Esophagus (tissue), 2 donors: Measurements from ENCODE around the gene TPMT. TPM values are rescaled to one million over a fixed set of nuclear protein-coding genes. Genes with fewer than 3 reads are reported as not detected.

Source experiments
- H3K27ac ChIP-seq, 2 donors: one replicate each; pipeline ENCODE4 v1.5.1; 2013; ENCODE audit warnings: low read depth in 2 of 2, mild to moderate bottlenecking in 2 of 2, inconsistent platforms in 1 of 2, low read length in 1 of 2, moderate library complexity in 1 of 2
- H3K27me3 ChIP-seq, 2 donors: one replicate each; pipeline ENCODE4 v1.6.1; 2013; ENCODE audit warnings: low read length in 2 of 2, control low read depth in 1 of 2, mild to moderate bottlenecking in 1 of 2; ENCODE audit not compliant: insufficient read depth in 2 of 2, control insufficient read depth in 1 of 2
- H3K36me3 ChIP-seq, 2 donors: one replicate each; pipeline ENCODE4 v1.6.1; 2013; ENCODE audit warnings: low read length in 1 of 2; ENCODE audit not compliant: control insufficient read depth in 2 of 2, insufficient read depth in 2 of 2
- H3K4me1 ChIP-seq, 2 donors: one replicate each; pipeline ENCODE4 v1.6.1; 2013; ENCODE audit warnings: low read length in 1 of 2; ENCODE audit not compliant: control insufficient read depth in 2 of 2, insufficient read depth in 2 of 2
- H3K4me3 ChIP-seq, 2 donors: one replicate each; pipeline ENCODE4 v1.5.1; 2013; ENCODE audit warnings: low read length in 2 of 2, mild to moderate bottlenecking in 2 of 2, low read depth in 1 of 2, moderate library complexity in 1 of 2
- H3K9me3 ChIP-seq, 2 donors: one replicate each; pipeline ENCODE4 v1.6.1; 2013; ENCODE audit warnings: mild to moderate bottlenecking in 2 of 2, low read depth in 1 of 2, low read length in 1 of 2, moderate library complexity in 1 of 2; ENCODE audit not compliant: control insufficient read depth in 2 of 2, insufficient read depth in 1 of 2
- WGBS, 2 donors: extraction: QIAGEN DNeasy Blood & Tissue Kit; methylation state at CpG; one replicate each; pipeline ENCODE4 v1.1.7; 2013; 5-methylcytosine and 5-hydroxymethylcytosine counted together
- polyA plus RNA-seq, 2 donors: library from polyadenylated mRNA; stranded (reverse); fragments of 200-250 nt; gene quantifications; one replicate each; pipeline ENCODE4 v1.2.3, GENCODE V29; 2013
- donor health status: healthy with polysubstance abuse.
- donor health status: Bipolar disorder and iron deficiency.

The TPMT gene
- polyA plus RNA-seq, 2 donors = 10.4 to 11.9 TPM

- Histone ChIP-seq H3K27ac (no peak overlapping the region), H3K4me1 (no peaks in the 10 kb centered on the region), H3K9me3 (no peaks in the 10 kb centered on the region), H3K36me3 (no peaks in the 10 kb centered on the region), H3K27me3 (no peaks in the 10 kb centered on the region), H3K4me3 (no peak overlapping the region)
- 88 to 97% methylated on average over 2 of the region's 2 CpGs for WGBS, 2 donors
These were observed 53.0 kb downstream of the TPMT start for GRCh38 chr6:18101873-18102272.

DNA sequence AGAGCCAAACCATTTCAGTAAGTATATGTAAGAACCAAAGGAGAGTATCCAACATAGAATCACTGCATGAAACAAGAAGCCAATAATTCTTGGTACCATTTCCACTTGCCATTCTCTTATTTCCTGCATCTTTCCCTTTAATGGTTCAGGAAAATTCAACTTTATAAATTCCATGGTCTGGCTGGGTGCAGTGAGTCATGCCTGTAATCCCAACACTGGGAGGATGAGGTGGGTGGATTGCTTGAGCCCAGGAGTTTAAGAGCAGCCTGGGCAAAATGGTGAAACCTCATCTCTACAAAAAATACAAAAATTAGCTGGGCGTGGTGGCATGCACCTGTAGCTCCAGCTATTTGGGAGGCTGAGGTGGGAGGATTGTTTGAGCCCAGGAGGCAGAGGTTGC, 53.6 kb downstream of the TPMT start:
- Histone ChIP-seq H3K27ac (no peak overlapping the region), H3K27me3 (no peaks in the 10 kb centered on the region)
- WGBS, 2 donors = 86 to 91% methylated on average over 1 of the region's 1 CpG

GRCh38 chr6:18100296-18100695, 54.6 kb downstream of the TPMT start:
- Histone ChIP-seq H3K4me3 (no peak overlapping the region), H3K9me3 (no peaks in the 10 kb centered on the region), H3K36me3 (no peaks in the 10 kb centered on the region), H3K27me3 (no peaks in the 10 kb centered on the region), H3K27ac (no peak overlapping the region), H3K4me1 (no peaks in the 10 kb centered on the region)
- 87 to 89% methylated on average over 3 of the region's 3 CpGs for WGBS, 2 donors

More for the DNA sequence above, 53.6 kb downstream of the TPMT start:
- no peaks in the 10 kb centered on the region for H3K36me3 ChIP-seq
- no peak overlapping the region for H3K4me3 ChIP-seq
- H3K9me3 ChIP-seq = no peaks in the 10 kb centered on the region
- H3K4me1 ChIP-seq = no peaks in the 10 kb centered on the region

GRCh38 chr6:18099511-18099910, 55.4 kb downstream of the TPMT start:
- Histone ChIP-seq H3K9me3 (no peaks in the 10 kb centered on the region), H3K27me3 (no peaks in the 10 kb centered on the region), H3K27ac (no peak overlapping the region), H3K4me3 (no peak overlapping the region), H3K4me1 (no peaks in the 10 kb centered on the region), H3K36me3 (no peaks in the 10 kb centered on the region)
- 85 to 86% methylated on average over 2 of the region's 2 CpGs for WGBS, 2 donors

GRCh38 chr6:18096423-18096822, 58.5 kb downstream of the TPMT start:
- Histone ChIP-seq H3K27me3 (no peaks in the 10 kb centered on the region), H3K27ac (no peak overlapping the region), H3K4me3 (no peak overlapping the region), H3K4me1 (no peaks in the 10 kb centered on the region), H3K36me3 (no peaks in the 10 kb centered on the region), H3K9me3 (no peaks in the 10 kb centered on the region)
- WGBS, 2 donors = 84 to 87% methylated on average over 3 of the region's 3 CpGs

DNA sequence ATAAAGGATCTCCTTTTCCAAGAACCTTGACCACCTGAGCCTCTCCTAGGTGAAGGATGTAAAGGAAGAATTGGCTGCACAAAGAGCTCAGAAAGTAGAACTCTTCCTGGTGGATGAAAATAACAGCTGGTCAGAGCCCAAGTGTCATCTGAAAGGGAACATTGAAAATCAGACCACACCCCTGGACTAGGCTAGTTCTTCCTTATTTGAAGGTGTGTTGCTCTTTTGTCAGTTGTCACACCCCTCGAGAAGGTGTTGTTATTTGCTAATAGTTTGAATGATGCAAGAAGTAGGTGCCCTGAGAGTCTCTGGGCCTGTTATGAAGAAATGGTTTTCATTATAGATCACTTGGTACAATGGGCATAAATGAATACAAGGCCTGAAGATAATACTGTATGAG, 63.5 kb downstream of the TPMT start:
- H3K9me3 ChIP-seq = no peaks in the 10 kb centered on the region
- H3K4me3 ChIP-seq = no peak overlapping the region
- peaks cover 0 to 2% of the 10 kb centered on the region in 2 donors for H3K4me1 ChIP-seq
- no peaks in the 10 kb centered on the region for H3K36me3 ChIP-seq
- H3K27ac ChIP-seq = peak overlapping the region in 1 of 2 donors; percentile 30
- 53 to 61% methylated on average over 1 of the region's 1 CpG for whole genome bisulfite sequencing, 2 donors
- H3K27me3 ChIP-seq = no peaks in the 10 kb centered on the region

DNA sequence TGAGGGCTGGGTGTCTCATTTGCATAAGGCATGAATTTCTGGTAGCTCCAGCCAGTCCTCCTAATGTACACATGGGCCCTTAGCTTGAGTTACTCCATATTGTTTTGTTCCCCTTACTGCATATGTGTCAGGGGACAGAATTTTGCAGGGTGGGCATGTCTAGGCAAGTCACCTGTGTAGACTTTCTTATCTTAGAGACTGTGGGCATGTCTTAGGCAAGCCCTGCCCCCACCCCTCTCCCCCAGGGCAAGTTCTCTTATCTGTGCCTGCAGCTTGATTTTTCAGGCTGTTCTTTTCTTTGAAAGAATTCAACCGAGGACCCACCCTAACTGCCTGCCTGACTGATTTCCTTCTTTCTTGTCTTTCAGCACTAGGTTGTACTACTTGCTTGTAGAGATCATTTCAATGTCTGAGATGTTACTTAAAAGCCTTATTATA, 64.5 kb downstream of the TPMT start:
- H3K27ac ChIP-seq = no peak overlapping the region
- H3K9me3 ChIP-seq = no peaks in the 10 kb centered on the region
- H3K27me3 ChIP-seq = no peaks in the 10 kb centered on the region
- H3K4me1 ChIP-seq = peaks cover 0 to 2% of the 10 kb centered on the region in 2 donors
- H3K36me3 ChIP-seq = no peaks in the 10 kb centered on the region
- 75 to 82% methylated on average over 1 of the region's 1 CpG for WGBS, 2 donors
- no peak overlapping the region for H3K4me3 ChIP-seq

DNA sequence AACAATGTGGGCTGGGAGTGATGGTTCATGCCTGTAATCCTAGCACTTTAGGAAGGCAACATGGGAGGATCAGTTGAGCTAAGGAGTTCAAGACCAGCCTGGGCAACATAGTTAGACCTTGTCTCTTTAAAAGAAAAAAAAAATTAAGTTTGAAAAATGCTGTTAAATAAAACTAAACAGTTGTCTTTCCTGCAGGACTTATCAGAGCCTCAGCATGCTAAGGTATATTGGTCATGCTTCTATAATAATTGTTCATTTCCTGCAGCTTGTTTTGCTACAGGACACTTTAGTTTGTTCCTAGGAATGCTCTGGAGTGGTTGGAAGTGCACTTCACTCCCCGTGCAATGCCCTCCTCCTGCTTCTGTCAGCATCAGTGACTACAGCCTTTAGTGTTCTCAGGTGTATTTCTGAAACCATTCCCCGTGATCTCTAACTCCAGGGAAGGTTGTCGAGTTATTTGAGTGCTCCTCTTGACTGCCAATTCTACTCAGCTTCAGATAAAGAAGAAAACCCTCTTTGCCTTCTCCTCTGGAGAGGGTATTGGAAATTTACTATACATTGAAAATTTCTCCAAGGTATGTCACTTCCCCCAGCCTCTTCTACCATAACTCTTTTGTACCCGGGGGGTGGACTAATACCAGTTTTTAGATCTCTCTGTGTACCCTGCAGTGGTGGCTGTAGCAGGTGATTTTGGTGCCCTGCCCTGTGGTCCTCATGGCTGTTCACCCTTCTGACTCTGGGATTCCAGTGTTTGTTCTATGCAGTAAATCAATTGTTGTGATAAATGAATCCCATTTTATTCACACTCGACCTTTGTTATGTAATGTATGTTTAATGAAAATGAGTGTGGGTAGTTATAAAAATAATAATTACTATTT, 66.2 kb downstream of the TPMT start:
- WGBS, 2 donors = 75 to 86% methylated on average over 5 of the region's 5 CpGs
- Histone ChIP-seq H3K4me1 (peaks cover 0 to 2% of the 10 kb centered on the region in 2 donors), H3K27ac (no peak overlapping the region), H3K27me3 (no peaks in the 10 kb centered on the region), H3K9me3 (no peaks in the 10 kb centered on the region), H3K36me3 (no peaks in the 10 kb centered on the region), H3K4me3 (no peak overlapping the region)

DNA sequence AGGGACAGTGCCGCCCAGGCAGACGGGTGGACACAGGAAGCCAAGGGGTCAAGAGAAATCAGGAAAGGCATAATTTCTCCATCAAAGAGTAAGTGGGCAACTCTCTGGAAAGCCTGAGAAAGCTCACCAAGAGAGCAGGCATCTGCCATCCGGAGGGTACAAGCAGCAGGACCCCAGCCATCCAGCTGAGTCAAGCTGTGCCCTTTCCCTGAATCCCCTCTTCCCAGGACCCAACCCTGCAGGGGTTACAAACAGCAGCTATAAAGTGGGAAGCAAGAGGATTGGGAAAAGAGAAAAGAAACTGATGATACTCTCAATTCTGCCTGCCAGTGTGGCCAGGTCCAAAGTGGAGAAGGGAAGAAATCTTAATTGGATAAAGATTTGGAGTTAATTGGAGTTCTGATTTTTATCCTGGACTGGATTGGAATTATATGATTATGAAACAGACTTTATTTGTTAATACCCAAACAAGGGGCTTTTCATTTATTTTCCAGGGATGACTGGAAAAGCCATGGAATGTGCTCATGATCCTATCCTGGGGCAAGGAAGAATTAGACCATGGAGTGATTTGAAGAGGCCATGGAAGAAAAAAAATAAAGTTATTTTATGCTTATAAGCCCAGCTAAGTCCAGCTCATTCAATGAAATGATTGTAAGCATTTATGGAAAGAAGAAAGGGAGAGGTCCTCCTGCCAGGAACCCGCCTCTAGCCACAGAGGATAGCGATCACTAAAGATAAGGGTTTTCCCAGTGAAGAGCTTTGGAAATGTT, 67.3 kb downstream of the TPMT start:
- 80 to 84% methylated on average over 5 of the region's 5 CpGs for WGBS, 2 donors
- no peaks in the 10 kb centered on the region for H3K9me3 ChIP-seq
- peaks cover 0 to 2% of the 10 kb centered on the region in 2 donors for H3K4me1 ChIP-seq
- H3K36me3 ChIP-seq = no peaks in the 10 kb centered on the region
- no peaks in the 10 kb centered on the region for H3K27me3 ChIP-seq
- H3K4me3 ChIP-seq = no peak overlapping the region
- H3K27ac ChIP-seq = no peak overlapping the region
